Stromal cell of bone marrow (primary cell): ENCODE data around the gene SLC17A9.

Source experiments
- DNase-seq: peaks from one replicate; pipeline ENCODE4 v3.0.0-alpha.2; 2012; ENCODE audit warnings: low read depth

Gene SLC17A9

DNA sequence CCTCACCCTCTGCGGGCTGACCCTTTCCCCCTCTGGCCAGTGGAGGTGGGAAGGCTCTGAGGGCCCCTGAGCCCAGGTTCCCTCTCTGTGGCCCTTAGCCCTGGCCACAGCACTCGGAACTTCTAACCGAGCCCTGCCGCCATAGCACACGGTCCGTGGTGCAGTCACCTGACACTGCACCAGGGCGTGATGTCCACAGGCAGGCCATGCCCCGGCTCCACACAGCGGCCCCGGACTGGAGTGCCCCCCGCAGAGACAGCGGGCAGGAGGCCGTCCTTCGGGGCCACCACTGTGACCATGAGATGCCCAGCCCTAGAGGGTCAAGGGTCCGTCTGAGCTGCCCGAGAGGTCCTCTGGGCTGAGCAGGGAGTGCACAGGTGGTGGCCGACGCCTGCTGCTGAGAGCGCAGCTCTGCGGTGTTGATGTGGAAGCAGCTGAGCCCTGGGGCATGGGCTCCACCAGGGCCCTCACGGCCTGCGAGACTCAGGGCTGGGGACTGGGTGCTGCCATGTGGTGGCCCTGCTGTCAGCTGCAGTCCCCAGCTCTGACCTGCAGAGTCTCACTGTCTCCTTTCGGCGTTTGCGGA, 65.4 kb downstream of the SLC17A9 start:
- DNase-seq = no peak
